ENCODE data around the gene DCAF10. TPM values are rescaled to one million over a fixed set of nuclear protein-coding genes. Genes with fewer than 3 reads are reported as not detected.

Gene DCAF10
- total and polyA plus RNA-seq, 2 of the 13 experiments (the other 11 are each of a cell fraction or from before 2014, with no cell fraction given): 9.2 to 20.3 TPM

- TF ChIP-seq ZNF446 (CRISPR knock-in tag; IDR thresholded peaks at IDR 0.05) (no peak), SNAPC2 (CRISPR knock-in tag; IDR thresholded peaks at IDR 0.05) (no peak), HBP1 (CRISPR knock-in tag; IDR thresholded peaks at IDR 0.05; ENCODE audit: low read depth) (no peak), TBX2 (CRISPR knock-in tag; IDR thresholded peaks at IDR 0.05; ENCODE audit: borderline replicate concordance) (peak; percentile 55), NR2F2 (IDR thresholded peaks at IDR 0.05; ENCODE audit: borderline replicate concordance, low read depth) (peak; percentile 88), KDM6A (CRISPR knock-in tag; IDR thresholded peaks at IDR 0.05; ENCODE audit: low read depth) (peak; percentile 25; the same call in 1 of the 2 replicates), THAP9 (CRISPR knock-in tag; IDR thresholded peaks at IDR 0.05; ENCODE audit: borderline replicate concordance) (no peak), SOX5 (CRISPR knock-in tag; IDR thresholded peaks at IDR 0.05; ENCODE audit: borderline replicate concordance) (peak; percentile 63; the same call in 1 of the 2 replicates), ZNF552 (CRISPR knock-in tag; IDR thresholded peaks at IDR 0.05; ENCODE audit: borderline replicate concordance) (no peak), SKIL (CRISPR knock-in tag; IDR thresholded peaks at IDR 0.05; ENCODE audit: borderline replicate concordance) (peak; percentile 43; the same call in 1 of the 2 replicates), HMG20B (CRISPR knock-in tag; conservative IDR thresholded peaks at IDR 0.05) (peak; percentile 64; the same call in 1 of the 2 replicates), ZNF660 (CRISPR knock-in tag; IDR thresholded peaks at IDR 0.05; ENCODE audit: borderline replicate concordance, low read depth) (no peak), SETDB1 (CRISPR knock-in tag; IDR thresholded peaks at IDR 0.05; ENCODE audit: borderline replicate concordance) (no peak), HIC2 (CRISPR knock-in tag; IDR thresholded peaks at IDR 0.05; ENCODE audit: low read depth) (0 out of 2 replicates have a peak, but pooled peaks have one; percentile 34), ZNF652 (CRISPR knock-in tag; IDR thresholded peaks at IDR 0.05; ENCODE audit: borderline replicate concordance, low read depth) (no peak), GTF2F1 (IDR thresholded peaks at IDR 0.05; ENCODE audit: low read length) (no peak), POGK (CRISPR knock-in tag; conservative IDR thresholded peaks at IDR 0.05) (peak; percentile 68; the same call in 1 of the 2 replicates), POLR2AphosphoS2 (IDR thresholded peaks at IDR 0.05; ENCODE audit: low read depth, low read length) (no peak), RXRB (CRISPR knock-in tag; IDR thresholded peaks at IDR 0.05; ENCODE audit: borderline replicate concordance) (peak; percentile 94), RCOR2 (CRISPR knock-in tag; IDR thresholded peaks at IDR 0.05) (peak; percentile 73; the same call in 1 of the 2 replicates)
Observed at GRCh38 chr9:37908698-37909186, 108.1 kb downstream of the DCAF10 start (continued).

All from HepG2 (cell line).